HG02610 (cell line): ENCODE data around the gene SEC61A1.

ENCODE experiments used
- ATAC-seq: cut with Tn5 transposase; IDR thresholded peaks from one replicate; pipeline ENCODE4 v1.9.1; 2021; ENCODE audit warnings: mild to moderate bottlenecking, moderate library complexity; ENCODE audit not compliant: unreplicated experiment

SEC61A1 gene

DNA sequence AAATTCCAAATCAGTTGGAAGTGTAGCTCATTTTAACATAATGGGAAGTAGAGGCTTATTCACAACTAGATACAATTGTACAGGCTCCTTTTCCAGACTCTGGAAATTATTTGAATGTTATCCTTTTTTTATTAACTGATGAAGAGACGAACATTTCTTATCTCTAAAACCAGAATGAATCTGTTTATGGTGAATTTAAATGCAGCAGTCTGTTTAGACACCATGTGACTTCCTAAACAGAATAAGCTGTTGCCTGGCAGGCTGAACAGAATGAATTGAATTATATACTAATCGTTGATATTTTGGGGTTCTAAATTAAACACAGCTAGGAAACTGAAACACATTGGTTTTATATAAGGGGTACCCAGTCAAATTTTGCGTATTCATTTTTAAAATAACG lies 4.0 kb downstream of the SEC61A1 start:
- ATAC-seq: no peak

DNA sequence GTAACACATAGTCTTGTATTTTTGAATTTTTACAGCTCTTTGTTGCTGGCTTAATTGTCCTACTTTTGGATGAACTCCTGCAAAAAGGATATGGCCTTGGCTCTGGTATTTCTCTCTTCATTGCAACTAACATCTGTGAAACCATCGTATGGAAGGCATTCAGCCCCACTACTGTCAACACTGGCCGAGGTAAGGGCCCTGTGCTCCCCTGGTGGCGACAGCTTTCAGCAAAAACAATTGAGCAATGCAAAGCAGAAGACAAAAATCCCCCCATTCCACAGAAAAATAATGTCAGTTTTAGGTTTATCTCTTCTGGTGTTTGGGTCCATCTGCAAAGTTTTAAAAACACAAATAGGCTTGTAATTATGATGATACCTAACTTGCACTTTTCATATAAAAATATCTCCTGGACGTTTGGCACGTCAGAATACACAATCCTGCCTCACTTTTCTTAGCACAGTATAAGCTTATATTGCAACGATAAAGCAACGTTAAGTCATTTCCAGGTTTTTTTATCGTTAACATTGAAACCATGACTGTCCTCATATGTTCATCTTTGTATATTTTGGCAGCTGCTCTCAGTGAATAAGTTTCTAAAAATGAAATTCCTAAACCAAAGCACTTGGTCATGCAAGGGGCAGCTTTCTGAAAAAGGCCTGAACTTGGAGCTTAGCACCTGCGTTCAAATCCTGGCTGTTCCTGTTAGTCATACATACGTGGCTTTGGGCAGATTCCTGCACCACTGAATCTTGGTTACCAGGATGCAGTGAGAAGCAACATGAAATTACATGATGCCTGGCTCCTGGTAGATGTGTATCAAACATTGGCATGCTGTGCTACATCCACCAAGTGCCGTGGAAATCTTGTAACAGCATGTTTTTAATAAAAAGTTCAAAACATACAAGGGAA lies 8.5 kb downstream of the SEC61A1 start:
- ATAC-seq: no peak

DNA sequence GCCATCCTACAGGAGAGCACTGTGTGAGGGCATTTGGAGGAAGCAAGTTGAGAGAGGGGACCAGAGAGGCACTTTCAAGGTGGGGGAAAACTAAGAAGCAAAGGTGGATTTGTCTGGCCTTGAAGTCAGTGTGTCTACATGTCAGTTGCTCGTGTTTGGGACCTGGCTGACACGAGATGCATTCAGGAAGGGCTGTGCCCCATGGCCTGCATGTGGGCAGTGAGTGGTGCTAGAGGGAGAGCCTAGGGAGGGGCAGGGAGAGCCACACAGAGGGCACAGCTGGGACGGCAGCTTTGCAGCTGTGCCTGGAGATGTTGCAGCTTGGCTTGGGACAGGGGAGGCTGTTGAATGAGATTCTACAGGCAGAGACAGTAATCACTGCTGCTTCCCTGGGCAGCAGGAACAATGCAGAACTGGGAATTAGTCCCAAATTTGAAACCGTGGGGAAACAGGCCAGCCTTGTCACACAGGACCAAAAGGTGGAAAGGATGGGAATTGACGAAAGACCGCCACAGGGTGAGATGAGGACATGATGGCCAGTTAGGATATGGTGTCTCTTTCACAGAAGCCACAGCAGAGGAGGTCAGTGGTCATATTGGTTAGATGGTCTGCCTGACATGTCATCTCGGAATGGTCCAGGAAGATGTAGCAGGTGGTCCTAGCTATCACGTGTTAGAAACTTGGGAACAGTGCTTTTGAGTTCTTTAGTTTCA lies 10.0 kb downstream of the SEC61A1 start:
- ATAC-seq: no peak

DNA sequence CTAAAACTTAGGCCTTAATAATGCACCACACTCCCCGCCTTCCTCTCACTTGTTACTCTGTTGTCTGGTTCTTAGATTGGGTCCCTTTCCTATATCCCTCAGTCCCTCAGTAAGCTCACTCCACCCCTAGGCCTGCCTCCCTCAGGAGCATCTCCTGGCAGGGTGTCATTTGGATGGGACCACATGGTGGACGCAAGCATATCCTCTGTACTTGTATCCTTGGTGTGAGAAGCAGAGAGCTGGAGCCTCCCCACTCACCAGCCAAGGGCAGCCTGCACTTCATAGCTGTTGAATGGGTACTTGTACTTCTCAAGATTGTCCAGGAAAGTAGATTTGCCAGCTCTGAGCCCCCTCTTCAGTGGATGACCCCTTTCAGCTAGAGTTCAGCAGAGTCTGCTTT lies 11.6 kb downstream of the SEC61A1 start:
- ATAC-seq: no peak

DNA sequence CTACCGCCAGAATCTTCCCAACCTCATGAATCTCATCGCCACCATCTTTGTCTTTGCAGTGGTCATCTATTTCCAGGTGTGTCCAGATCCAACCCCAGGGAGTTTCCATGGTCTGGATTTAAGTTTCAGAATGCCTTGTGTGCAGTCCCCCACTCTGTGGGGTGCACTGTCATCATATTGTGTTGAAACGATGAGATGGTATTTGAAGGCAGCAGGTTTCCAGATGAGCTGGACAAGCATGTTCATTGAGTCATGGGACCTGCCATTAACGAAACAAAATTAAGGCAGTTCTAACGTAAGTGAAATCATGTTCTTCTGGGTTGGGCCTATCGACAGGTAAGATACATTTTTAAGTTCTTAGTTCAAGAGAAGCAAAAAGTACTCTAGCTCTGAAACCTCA lies 12.7 kb downstream of the SEC61A1 start:
- no peak for ATAC-seq

DNA sequence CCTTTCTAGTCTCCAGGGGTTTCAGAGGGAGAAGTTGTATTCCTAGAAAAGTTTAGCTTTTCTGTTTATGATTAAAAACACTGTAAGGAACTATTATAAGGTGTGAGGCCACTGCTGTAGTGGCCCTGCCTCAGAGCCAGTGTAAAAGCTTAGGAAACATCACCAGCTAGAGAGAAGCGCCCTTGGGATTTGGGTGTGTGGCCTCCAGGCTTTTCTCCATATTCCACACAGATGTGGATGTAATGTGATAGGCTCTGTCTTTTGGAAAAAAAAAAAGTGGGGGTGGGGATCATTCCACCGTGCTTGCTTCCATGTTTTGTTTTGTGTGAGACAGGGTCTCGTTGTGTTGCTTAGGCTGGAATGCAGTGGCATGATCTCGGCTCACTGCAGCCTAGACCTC lies 13.9 kb downstream of the SEC61A1 start:
- no peak for ATAC-seq

DNA sequence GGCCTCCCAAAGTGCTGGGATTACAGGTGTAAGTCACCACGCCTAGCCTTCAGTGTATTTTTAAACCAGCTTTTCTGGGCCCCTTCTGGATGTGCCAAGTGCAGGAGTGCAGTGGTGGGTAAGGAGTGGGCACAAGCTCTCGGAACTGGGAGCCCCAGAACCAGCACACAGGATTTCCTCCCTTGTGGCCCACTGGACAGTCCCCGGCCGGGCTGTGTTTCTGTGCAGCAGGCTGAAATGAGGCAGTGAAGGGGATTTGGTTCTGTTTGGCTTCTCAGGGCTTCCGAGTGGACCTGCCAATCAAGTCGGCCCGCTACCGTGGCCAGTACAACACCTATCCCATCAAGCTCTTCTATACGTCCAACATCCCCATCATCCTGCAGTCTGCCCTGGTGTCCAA lies 14.4 kb downstream of the SEC61A1 start:
- ATAC-seq: no peak

DNA sequence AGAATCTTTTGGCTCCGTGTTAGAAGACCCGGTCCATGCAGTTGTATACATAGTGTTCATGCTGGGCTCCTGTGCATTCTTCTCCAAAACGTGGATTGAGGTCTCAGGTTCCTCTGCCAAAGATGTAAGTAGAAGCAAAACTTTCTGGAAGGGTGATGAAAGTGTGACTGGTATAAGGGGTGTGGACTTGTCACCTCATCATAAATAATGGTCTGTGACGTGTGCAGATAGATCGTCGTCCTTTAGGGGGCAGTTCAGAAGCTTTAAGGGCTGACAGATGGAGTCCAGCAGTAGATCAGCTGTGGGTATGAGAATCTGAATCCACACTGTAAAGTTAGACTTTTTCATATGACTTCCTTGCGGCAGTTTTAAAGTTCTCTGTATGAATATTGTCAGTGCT lies 15.3 kb downstream of the SEC61A1 start:
- no peak for ATAC-seq

DNA sequence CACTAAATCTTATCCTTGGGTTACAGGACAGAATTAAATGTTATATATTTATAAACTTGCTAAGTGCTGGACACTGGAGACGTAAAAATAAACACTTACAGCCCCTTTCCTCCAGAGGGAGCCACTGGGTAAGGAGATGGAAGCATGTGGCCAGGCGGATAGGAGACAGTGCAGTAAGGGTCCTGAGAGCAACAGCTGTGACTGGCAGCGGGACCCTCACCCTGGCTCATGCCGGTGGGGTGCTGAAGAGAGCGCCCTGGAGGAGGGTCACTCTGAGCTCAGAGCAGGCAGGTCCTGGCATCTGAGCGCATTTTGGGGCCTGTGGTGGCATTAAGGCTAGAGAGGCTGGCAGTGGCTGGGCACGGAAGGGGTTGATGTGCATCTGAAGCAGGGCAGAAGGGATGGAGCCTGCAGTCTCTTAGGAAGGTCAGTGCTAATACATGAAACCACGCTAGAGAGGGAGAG lies 16.0 kb downstream of the SEC61A1 start:
- no peak for ATAC-seq

DNA sequence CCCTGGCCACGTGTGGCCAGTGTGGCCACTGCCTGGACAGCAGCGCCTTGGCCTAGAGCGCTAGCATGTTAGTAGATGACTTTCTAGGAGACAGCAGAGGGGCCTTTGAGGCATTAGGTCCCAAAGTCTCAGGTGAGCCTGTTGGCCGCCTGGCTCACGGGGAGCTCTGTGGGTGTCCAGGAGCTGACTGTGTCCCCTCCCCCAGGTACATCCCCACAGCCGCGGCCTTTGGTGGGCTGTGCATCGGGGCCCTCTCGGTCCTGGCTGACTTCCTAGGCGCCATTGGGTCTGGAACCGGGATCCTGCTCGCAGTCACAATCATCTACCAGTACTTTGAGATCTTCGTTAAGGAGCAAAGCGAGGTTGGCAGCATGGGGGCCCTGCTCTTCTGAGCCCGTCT lies 17.0 kb downstream of the SEC61A1 start:
- no peak for ATAC-seq

DNA sequence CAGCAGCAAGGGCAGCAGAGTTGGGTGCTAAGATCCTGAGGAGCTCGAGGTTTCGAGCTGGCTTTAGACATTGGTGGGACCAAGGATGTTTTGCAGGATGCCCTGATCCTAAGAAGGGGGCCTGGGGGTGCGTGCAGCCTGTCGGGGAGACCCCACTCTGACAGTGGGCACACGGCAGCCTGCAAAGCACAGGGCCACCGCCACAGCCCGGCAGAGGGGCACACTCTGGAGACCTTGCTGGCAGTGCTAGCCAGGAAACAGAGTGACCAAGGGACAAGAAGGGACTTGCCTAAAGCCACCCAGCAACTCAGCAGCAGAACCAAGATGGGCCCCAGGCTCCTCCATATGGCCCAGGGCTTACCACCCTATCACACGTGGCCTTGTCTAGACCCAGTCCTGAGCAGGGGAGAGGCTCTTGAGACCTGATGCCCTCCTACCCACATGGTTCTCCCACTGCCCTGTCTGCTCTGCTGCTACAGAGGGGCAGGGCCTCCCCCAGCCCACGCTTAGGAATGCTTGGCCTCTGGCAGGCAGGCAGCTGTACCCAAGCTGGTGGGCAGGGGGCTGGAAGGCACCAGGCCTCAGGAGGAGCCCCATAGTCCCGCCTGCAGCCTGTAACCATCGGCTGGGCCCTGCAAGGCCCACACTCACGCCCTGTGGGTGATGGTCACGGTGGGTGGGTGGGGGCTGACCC lies 18.8 kb downstream of the SEC61A1 start:
- ATAC-seq: no peak

DNA sequence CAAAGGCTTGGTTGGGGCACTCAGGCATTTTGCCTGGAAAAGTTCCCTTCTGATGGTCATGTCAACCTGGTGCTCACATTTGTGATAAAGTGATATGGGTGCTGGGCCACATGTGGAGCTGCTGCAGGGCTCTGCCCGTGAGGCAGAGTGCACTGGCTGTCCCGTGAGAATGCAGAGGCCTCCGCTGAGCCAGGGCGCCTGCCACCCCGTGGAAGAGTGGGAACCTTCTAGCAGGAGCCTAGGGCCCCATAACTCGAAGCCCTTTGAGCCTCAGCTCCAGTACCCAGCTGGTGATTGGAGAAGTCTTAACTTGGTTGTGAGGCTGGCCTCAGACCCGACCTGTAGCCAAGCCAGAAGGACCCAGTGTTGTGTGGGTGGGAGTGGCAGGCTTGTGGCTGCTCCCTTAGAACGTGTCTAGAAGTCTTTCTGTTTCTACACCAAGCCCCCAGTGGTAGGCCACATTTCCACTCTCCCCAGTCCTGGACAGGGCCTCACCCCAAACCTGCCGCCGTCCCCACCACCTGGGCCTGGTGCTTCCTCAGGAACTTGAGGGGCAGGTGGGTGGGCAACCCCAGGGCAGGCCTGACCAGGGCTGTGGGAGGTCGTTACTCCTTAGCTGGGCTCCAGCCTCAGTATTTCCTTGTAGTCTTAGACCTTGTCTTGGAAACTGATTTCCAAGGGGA lies 19.7 kb downstream of the SEC61A1 start:
- no peak for ATAC-seq

DNA sequence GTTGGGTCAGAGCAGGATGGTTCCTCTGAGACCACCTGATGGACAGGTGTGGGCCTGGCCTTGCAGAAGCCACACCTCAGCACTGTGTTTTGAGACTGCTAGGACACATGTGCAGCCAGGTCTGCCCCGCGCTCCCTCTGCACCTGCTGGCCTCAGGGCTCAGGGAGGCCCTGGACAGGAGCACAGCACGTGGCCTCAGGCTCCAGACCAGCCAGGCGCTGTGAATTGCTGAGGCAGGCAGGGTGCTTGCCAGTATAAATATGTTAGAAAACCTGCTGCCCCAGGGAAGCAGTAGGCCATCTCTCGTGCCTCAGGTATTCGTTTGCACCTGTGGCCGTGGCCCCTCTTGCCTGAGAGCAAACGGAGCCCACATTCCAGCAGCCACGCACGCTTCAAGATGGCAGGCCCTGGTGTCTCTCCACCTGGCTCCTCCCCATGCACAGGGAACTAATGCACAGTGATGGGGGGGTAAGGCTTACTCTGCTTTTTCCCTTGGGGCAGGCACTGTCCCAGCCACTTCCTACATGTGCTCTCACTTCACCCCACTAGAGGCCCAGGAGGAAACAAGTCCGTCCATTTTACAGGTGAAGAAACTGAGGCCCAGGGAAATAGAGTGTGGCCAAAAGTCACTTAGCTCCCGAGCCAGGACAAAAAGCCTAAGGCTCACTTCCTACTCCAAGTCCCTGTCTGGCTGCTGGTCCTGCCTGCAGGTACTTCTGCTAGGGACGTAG lies 20.4 kb downstream of the SEC61A1 start:
- no peak for ATAC-seq

DNA sequence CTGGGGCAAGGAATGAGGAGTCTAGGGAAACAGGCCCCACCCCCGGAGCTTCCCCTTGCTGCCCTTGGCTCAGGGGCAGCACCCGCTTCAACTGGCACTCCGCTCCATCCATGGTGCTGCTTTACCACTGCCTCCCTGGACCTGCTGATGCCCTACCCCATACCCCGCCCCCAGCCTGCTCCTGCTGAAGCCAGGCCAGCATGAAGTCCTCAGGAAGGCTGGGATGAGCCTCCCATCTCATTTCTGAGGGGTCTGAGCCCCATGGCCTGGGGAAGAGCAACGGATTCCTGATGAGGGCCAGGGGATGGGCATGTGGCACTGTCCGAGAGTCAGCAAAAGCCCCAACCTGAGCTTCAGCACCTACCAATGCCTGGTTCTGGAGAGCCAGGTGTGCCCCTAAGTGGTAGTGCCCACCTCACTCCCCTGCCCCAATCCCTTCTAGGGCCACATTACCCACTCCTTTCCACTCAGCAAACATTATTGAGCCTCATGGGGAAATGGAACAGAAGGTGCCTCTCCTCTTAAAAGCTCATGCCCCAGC lies 21.0 kb downstream of the SEC61A1 start:
- ATAC-seq: no peak

DNA sequence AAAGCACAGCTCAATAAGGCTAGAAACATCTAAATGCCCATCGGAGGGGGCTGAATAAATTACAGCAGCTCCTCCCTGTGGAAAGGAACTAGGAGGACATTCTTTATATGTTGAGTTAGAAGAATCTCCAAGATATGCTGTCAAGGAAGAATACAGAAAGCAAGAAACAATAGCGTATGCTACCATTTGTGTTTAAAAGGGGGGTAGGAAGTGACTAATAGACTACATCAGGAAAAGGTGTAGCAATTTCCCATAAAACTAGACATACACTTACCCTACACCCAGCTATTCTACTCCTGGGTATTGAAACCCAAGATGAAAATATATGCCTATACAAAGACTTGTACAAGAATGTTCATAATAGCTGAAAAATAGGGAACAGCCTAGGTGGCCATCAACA lies 21.6 kb downstream of the SEC61A1 start:
- ATAC-seq: no peak

DNA sequence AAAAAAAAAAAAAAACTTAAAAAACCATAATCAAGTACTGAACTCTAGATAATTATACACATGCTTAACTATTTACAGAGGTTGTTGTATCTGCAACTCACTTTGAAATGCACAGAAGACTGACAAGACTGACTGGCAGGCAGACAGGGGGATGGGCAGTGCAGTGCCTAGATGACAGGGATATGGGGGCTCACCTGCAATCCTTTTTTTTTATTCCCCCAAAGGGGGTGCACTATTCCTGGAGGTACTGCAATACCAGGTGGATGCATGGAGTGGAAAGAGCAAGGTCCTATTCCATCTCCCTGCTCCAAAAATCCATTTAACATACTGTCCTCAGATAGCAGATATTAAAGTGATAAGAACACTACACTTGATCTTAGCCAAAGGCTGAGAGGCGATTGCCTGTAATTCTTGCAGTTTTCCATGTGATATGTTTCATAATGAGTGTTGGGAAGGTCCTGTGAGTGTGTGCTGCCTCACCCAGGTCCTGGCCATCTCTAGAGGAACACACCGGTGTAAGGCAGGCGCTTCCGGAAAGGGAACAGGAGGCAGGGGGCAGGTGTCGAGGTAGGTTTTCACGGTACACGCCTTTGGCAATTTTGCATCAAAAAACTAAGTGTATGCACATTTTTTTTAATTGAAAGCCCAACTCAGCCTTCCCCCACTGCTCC lies 22.7 kb downstream of the SEC61A1 start:
- no peak for ATAC-seq

DNA sequence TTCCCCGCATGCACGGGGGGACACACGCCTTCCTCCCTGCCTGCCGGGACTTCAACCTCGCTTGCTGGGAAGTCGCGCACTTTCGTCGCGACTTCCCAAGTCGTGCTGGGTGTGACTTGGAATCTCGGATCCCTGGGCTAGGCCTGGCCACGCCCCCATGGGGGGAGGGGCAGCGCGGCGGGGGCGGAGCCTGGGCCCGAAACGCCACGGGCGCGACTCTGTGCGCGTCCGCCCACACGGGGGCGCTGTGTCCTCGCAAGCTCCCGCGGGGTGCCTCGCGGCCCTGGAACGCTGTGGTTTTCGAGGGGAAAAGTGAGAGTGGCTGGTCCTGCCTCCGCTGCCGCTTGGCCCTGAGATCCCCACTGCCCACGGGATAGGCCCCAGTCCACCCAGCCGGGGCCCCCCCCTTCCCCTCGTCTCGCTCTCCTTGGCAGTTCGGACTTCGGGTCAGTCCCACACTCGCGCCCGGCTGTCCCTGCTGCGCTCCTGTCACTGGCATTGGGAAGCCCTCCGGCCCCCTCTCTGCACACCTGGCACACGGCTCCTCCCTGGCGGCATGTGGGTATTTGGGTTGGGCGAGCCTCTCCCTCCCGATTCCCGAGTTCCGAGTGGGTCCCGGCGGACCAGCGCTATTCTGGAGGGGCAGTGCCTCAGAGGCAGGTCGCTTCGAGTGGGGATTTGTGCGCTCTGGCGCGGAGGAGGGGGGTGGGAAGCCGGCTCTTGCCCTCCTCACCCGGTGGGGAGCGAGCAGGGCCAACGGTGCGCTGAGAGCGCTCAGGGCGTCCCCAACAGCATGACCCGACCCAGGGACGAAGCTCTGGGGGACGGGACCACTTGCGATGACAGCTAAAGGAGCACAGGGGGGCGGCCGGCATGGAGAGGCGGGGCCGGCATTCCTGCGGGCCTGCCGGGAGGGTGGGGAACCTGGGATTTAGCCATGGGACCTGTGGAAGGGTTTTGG lies 23.6 kb downstream of the SEC61A1 start:
- ATAC-seq: peak; percentile 63

DNA sequence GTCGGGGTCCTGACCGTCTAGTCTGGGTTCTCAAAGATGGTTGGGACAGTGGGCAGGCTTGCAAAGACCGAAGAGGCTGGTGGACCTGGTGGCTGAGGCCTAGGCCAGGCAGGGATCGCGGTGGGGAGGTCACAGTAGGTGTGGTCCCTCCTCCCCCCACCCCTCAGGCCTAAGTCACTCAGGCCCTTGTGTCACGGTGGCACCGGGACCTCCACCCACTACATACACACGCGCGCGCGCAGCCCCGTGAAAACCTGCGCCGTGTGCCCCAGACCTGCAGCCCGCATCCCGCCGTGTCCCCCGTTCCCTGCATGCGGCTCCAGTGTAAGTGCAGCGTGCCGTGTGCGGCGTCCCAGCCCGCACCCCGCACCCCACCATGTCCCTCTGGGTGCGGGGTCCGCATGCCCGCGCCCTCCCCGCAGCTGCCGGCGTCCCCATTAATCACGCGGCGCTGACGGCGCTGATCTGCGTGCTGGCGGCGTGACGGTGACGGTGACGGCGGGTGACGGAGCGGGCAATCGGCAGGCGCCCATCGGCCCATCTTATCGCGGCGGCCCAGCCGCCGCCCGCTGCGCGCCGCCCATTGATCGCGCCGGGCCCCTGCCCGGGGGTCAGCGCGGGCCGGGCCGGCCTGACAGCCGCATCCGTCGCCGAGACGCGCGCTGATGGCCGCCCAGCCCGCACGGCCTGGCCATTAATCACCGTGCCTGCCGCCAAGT lies 24.4 kb downstream of the SEC61A1 start:
- no peak for ATAC-seq
